GM13976 (cell line): Measurements from ENCODE around the gene ZNF354B.
"Not testable (repeated sequence)": the region's sequence is repeated elsewhere in the genome, so short reads cannot be mapped to it uniquely, and the experiment has no call there.

Source experiments
- DNase-seq: peaks from one replicate; pipeline ENCODE4 v3.0.0; 2012; ENCODE audit warnings: low spot score
- in situ Hi-C: fragments of 300-500 bp; cut with MboI; formaldehyde crosslinking; loops from one replicate; pipeline ENCODE4 v1.12.0; 2022; ENCODE audit warnings: low sequenced_read_pairs, mixed read lengths, inconsistent platforms; ENCODE audit not compliant: unreplicated experiment
- TF ChIP-seq, protein P1 (sequence below): IDR thresholded peaks from 2 replicates; pipeline ENCODE4 v1.5.1; 2012; ENCODE audit warnings: borderline replicate concordance, mild to moderate bottlenecking; ENCODE audit not compliant: insufficient read depth; ENCODE audit errors: extremely low read depth, missing control alignments, control extremely low read depth

Gene ZNF354B

GRCh38 chr5:178851951-178852350 is 7.8 kb upstream of the ZNF354B start:
- in situ Hi-C loops = no loop called here
- DNase-seq = no peak
- TF ChIP-seq, protein P1, sequence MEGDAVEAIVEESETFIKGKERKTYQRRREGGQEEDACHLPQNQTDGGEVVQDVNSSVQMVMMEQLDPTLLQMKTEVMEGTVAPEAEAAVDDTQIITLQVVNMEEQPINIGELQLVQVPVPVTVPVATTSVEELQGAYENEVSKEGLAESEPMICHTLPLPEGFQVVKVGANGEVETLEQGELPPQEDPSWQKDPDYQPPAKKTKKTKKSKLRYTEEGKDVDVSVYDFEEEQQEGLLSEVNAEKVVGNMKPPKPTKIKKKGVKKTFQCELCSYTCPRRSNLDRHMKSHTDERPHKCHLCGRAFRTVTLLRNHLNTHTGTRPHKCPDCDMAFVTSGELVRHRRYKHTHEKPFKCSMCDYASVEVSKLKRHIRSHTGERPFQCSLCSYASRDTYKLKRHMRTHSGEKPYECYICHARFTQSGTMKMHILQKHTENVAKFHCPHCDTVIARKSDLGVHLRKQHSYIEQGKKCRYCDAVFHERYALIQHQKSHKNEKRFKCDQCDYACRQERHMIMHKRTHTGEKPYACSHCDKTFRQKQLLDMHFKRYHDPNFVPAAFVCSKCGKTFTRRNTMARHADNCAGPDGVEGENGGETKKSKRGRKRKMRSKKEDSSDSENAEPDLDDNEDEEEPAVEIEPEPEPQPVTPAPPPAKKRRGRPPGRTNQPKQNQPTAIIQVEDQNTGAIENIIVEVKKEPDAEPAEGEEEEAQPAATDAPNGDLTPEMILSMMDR = no peak

- no peak for DNase-seq
- TF ChIP-seq, protein P1 = no peak
- in situ Hi-C loops = no loop called here
Observed at GRCh38 chr5:178854284-178854683, 5.5 kb upstream of the ZNF354B start.

- in situ Hi-C loops, DNase-seq: not testable (repeated sequence)
Observed at GRCh38 chr5:178860615-178861014, 862 bp downstream of the ZNF354B start.

GRCh38 chr5:178861627-178862026 is 1.9 kb downstream of the ZNF354B start:
- TF ChIP-seq, protein P1 = no peak
- in situ Hi-C loops = no loop called here
- DNase-seq = no peak

- in situ Hi-C loops = no loop called here
- no peak for DNase-seq
- TF ChIP-seq, protein P1 = no peak
Observed at GRCh38 chr5:178866946-178867345, 7.2 kb downstream of the ZNF354B start.

- in situ Hi-C loops = no loop called here
- TF ChIP-seq, protein P1 = no peak
- no peak for DNase-seq
Observed at GRCh38 chr5:178869577-178869976, 9.8 kb downstream of the ZNF354B start.

- in situ Hi-C loops = no loop called here
- DNase-seq = no peak
- TF ChIP-seq, protein P1 = no peak
Observed at GRCh38 chr5:178870411-178870810, 10.7 kb downstream of the ZNF354B start.
